Measurements from ENCODE around the gene CSGALNACT2.

CSGALNACT2 gene

GRCh38 chr10:43204042-43204942 lies 66.0 kb downstream of the CSGALNACT2 start:
- no peak for DNase-seq

GRCh38 chr10:43204943-43205671 lies 66.9 kb downstream of the CSGALNACT2 start:
- peak; percentile 5 for DNase-seq

- DNase-seq = no peak
Measured at GRCh38 chr10:43205681-43206390, 67.6 kb downstream of the CSGALNACT2 start.

GRCh38 chr10:43206391-43207235 lies 68.4 kb downstream of the CSGALNACT2 start:
- no peak for DNase-seq

GRCh38 chr10:43208147-43209073 lies 70.2 kb downstream of the CSGALNACT2 start:
- no peak for DNase-seq

- no peak for DNase-seq
Measured at GRCh38 chr10:43209074-43209455, 70.8 kb downstream of the CSGALNACT2 start.

GRCh38 chr10:43209651-43210141 lies 71.5 kb downstream of the CSGALNACT2 start:
- DNase-seq = no peak

- DNase-seq = no peak
Measured at GRCh38 chr10:43210556-43210955, 72.3 kb downstream of the CSGALNACT2 start.

GRCh38 chr10:43211030-43211429 lies 72.8 kb downstream of the CSGALNACT2 start:
- DNase-seq = no peak

GRCh38 chr10:43211431-43212042 lies 73.3 kb downstream of the CSGALNACT2 start:
- no peak for DNase-seq

- no peak for DNase-seq
Measured at GRCh38 chr10:43212043-43212721, 73.9 kb downstream of the CSGALNACT2 start.

GRCh38 chr10:43214071-43214955 lies 76.1 kb downstream of the CSGALNACT2 start:
- DNase-seq = no peak

- DNase-seq = no peak
Measured at GRCh38 chr10:43214956-43215561, 76.8 kb downstream of the CSGALNACT2 start.

GRCh38 chr10:43215758-43216455 lies 77.7 kb downstream of the CSGALNACT2 start:
- no peak for DNase-seq

- no peak for DNase-seq
Measured at GRCh38 chr10:43216931-43217562, 78.8 kb downstream of the CSGALNACT2 start.

GRCh38 chr10:43217563-43218205 lies 79.4 kb downstream of the CSGALNACT2 start:
- DNase-seq = no peak

Data from KG1 (cell line).